Activated CD8-positive, alpha-beta memory T cell treated with anti-CD3 and anti-CD28 coated beads for 1 hour (primary cell): ENCODE results near the gene TMEM161B.
"Not testable (repeated sequence)": the region's sequence is repeated elsewhere in the genome, so short reads cannot be mapped to it uniquely, and the experiment has no call there.

Source experiments
- DNase-seq, 2 donors: peaks; one replicate each; pipeline ENCODE4 v3.0.0-alpha.2; 2020; ENCODE audit warnings: low read depth in 1 of 2; ENCODE audit errors: extremely low read depth in 1 of 2

Gene TMEM161B

GRCh38 chr5:88188458-88189132, 80.0 kb downstream of the TMEM161B start:
- DNase-seq = no peak

- DNase-seq = no peak
These were observed 85.4 kb downstream of the TMEM161B start for GRCh38 chr5:88183255-88183654.

GRCh38 chr5:88177486-88177885, 91.2 kb downstream of the TMEM161B start:
- DNase-seq = not testable (repeated sequence)

GRCh38 chr5:88172847-88173758, 95.5 kb downstream of the TMEM161B start:
- DNase-seq = no peak

- DNase-seq = no peak
These were observed 109.1 kb downstream of the TMEM161B start for GRCh38 chr5:88159591-88159990.

- no peak for DNase-seq
These were observed 110.6 kb downstream of the TMEM161B start for GRCh38 chr5:88158056-88158455.

GRCh38 chr5:88154891-88155290, 113.8 kb downstream of the TMEM161B start:
- DNase-seq = no peak

GRCh38 chr5:88150747-88151146, 117.9 kb downstream of the TMEM161B start:
- DNase-seq = no peak

GRCh38 chr5:88145611-88146467, 122.8 kb downstream of the TMEM161B start:
- no peak for DNase-seq

- no peak for DNase-seq
These were observed 123.4 kb downstream of the TMEM161B start for GRCh38 chr5:88145221-88145610.
